ENCODE measurements around the gene SYCP2L.

The SYCP2L gene

GRCh38 chr6:11008821-11009220 lies 122.0 kb downstream of the SYCP2L start:
- no peak overlapping the region for H3K27ac ChIP-seq
- TF ChIP-seq CTCF (IDR thresholded peaks at IDR 0.05), result no peak
- TF ChIP-seq ZFX (IDR thresholded peaks at IDR 0.05; ENCODE audit: borderline replicate concordance), result no peak

GRCh38 chr6:11009353-11009752 lies 122.5 kb downstream of the SYCP2L start:
- TF ChIP-seq CTCF (IDR thresholded peaks at IDR 0.05) (no peak), ZFX (IDR thresholded peaks at IDR 0.05; ENCODE audit: borderline replicate concordance) (no peak)
- no peak overlapping the region for H3K27ac ChIP-seq

- no peak overlapping the region for H3K27ac ChIP-seq
- TF ChIP-seq CTCF (IDR thresholded peaks at IDR 0.05), result no peak
- TF ChIP-seq ZFX (IDR thresholded peaks at IDR 0.05; ENCODE audit: borderline replicate concordance), result no peak
Measured at GRCh38 chr6:11011787-11012234, 125.0 kb downstream of the SYCP2L start.

- no peak for TF ChIP-seq CTCF (IDR thresholded peaks at IDR 0.05)
- TF ChIP-seq ZFX (IDR thresholded peaks at IDR 0.05; ENCODE audit: borderline replicate concordance), result no peak
Measured at GRCh38 chr6:11012295-11012754, 125.5 kb downstream of the SYCP2L start.

GRCh38 chr6:11012976-11013720 lies 126.3 kb downstream of the SYCP2L start:
- no peak for TF ChIP-seq ZFX (IDR thresholded peaks at IDR 0.05; ENCODE audit: borderline replicate concordance)
- no peak for TF ChIP-seq CTCF (IDR thresholded peaks at IDR 0.05)
- no peak overlapping the region for H3K27ac ChIP-seq

More at GRCh38 chr6:11012295-11012754, 125.5 kb downstream of the SYCP2L start:
- H3K27ac ChIP-seq, result no peak overlapping the region

GRCh38 chr6:11013721-11014070 lies 126.8 kb downstream of the SYCP2L start:
- no peak overlapping the region for H3K27ac ChIP-seq
- TF ChIP-seq CTCF (IDR thresholded peaks at IDR 0.05) (no peak), ZFX (IDR thresholded peaks at IDR 0.05; ENCODE audit: borderline replicate concordance) (no peak)

- H3K27ac ChIP-seq, result no peak overlapping the region
- no peak for TF ChIP-seq CTCF (IDR thresholded peaks at IDR 0.05)
- no peak for TF ChIP-seq ZFX (IDR thresholded peaks at IDR 0.05; ENCODE audit: borderline replicate concordance)
Measured at GRCh38 chr6:11015102-11015501, 128.2 kb downstream of the SYCP2L start.
